HG02759 (cell line): ENCODE results near the gene IL17RB.

ENCODE experiments used
- ATAC-seq: cut with Tn5 transposase; IDR thresholded peaks from one replicate; pipeline ENCODE4 v1.9.1; 2021; ENCODE audit warnings: mild to moderate bottlenecking, moderate library complexity; ENCODE audit not compliant: unreplicated experiment

IL17RB gene

DNA sequence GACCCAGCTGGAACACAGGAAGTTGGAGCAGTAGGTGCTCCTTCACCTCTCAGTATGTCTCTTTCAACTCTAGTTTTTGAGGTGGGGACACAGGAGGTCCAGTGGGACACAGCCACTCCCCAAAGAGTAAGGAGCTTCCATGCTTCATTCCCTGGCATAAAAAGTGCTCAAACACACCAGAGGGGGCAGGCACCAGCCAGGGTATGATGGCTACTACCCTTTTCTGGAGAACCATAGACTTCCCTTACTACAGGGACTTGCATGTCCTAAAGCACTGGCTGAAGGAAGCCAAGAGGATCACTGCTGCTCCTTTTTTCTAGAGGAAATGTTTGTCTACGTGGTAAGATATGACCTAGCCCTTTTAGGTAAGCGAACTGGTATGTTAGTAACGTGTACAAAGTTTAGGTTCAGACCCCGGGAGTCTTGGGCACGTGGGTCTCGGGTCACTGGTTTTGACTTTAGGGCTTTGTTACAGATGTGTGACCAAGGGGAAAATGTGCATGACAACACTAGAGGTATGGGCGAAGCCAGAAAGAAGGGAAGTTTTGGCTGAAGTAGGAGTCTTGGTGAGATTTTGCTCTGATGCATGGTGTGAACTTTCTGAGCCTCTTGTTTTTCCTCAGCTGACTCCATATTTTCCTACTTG is 11.9 kb downstream of the IL17RB start:
- no peak for ATAC-seq

DNA sequence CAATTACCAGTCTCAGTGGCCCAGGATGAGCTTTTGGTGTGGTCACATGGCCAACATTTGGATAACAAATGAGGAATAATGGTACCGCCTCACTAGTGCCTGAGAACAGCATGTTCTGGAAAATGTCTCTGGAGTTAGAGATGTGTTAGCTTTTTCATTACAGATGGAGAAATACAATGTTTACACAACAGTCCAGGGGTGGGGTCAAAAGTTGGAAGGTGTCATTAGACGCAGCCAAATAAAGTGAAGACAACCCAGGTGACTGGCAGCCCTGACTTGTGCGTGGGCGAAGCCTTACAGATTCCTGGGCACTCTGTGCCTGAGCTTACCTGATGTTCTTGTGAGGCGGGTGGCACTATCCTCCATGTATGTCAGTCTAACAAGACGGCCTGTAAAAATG is 12.8 kb downstream of the IL17RB start:
- ATAC-seq: no peak

DNA sequence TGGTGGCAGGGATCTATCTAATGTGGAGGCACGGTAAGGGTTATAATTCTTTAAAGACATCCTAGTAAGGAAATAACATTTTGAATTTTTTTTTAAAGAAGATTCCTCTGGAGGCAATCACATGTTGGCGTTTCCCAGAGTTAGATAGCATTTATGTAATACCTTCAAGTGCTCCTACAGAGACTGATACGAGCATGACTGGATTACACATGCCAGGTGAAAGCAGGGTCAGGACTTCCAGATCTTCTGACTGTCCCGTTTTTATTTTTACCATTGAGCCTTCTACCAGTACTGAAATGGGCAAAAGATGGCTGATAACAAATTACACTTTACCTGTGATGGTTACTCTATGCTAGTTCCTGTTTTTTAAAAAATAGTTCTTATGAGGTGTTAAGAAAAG is 13.8 kb downstream of the IL17RB start:
- no peak for ATAC-seq

DNA sequence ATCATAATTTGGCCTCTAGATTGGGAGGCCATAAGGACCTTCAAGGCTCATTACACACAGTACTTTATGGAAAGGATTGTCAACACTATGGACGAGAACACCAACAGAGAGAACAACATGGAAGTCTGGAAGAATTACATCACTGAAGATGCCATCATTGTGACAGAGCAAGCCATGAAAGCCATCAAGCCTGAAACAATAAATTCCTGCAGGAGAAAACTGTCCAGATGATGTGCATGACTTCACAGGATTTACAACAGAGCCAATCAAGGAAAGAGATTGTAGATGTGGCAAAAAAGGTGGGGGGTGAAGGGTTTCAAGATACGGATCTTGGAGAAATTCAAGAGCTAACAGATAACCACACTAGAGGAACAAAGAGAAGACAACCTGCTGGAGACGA is 15.9 kb downstream of the IL17RB start:
- no peak for ATAC-seq

DNA sequence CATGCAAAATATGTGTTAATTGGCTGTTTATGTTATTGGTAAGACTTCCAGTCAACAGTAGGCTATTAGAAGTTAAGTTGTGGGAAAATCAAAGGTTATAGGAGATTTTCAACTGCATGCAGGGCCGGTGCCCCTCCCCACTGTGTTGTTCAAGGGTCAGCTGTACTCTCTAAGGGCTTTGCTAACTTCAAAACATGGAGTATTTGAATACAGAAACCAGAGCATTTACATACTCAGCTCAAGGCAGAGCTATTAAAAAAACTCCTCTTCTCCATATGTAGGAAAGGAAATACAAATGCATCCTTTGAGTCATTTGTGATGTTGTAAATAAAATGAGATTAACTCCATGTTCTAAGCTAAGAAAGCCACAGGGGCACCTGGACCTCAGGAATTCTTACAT is 16.8 kb downstream of the IL17RB start:
- no peak for ATAC-seq

DNA sequence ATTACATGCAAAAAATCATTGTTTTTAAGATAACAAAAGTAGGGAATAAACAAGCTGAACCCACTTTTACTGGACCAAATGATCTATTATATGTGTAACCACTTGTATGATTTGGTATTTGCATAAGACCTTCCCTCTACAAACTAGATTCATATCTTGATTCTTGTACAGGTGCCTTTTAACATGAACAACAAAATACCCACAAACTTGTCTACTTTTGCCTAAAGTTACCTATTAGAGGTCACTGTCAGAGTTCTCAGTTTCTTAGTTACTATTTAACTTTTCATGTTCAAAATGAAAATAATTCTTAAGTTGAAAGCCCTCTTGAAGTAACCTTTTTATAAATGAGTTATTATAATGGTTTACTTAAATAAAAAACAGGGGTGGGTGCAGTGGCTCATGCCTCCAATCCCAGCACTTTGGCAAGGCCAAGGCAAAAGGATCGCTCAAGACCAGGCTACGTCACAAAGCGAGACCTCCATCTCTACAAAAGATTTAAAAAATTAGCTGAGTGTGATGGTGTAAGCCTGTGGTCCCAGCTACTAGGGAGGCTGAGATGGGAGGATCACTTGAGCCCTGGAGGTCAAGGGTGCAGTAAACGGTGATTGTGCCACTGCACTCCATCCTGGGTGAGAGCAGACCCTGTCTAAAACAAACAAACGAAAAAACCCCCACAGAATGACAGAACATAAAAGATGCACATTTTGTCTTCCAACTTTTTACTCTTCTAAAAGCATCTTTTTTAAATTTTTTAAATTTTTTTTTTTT is 19.5 kb downstream of the IL17RB start:
- peak; percentile 61 for ATAC-seq

DNA sequence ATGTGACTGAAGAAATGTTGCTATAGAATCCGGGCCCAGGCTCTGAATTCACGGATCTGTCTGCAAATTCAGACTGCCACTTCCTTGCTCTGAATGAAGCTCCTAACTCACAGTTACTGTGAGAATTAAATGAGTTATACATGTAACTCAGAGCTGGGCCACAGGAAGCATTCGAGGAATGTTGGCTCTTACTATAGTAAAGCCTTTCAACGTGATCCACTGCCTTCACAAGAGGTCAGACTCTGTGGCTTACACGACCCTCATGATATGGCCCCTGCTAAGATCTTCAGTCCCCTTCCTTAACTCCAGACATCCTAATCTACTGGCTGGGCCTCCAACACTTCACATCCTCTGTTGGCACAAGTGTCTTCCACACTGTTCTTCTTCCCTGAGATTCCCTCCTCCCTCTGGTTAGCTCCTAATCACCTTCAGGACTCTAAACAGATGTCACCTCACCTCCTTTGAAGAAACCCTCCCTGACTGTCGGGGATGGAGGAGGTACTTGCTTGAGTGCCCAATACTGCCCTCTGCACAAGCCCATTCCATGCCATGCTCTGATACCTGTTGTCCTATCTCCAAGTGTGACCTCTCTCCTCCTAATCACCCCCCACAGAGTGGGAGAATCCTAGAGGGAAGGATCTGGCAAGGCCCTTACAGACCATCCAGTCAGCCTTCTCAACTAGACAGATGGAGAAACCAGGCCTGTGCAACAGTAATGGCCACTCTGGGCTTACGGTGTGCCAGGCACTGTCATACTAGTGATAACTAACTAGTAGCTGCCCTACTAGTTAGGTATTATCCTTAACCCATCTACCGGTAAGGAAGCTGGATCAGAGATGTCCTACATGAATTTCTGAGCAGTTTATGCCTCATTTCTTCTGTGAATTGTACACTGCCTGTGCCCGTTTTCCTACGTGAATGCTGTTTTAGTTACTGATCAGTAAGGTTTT is 34.3 kb downstream of the IL17RB start:
- ATAC-seq: no peak

DNA sequence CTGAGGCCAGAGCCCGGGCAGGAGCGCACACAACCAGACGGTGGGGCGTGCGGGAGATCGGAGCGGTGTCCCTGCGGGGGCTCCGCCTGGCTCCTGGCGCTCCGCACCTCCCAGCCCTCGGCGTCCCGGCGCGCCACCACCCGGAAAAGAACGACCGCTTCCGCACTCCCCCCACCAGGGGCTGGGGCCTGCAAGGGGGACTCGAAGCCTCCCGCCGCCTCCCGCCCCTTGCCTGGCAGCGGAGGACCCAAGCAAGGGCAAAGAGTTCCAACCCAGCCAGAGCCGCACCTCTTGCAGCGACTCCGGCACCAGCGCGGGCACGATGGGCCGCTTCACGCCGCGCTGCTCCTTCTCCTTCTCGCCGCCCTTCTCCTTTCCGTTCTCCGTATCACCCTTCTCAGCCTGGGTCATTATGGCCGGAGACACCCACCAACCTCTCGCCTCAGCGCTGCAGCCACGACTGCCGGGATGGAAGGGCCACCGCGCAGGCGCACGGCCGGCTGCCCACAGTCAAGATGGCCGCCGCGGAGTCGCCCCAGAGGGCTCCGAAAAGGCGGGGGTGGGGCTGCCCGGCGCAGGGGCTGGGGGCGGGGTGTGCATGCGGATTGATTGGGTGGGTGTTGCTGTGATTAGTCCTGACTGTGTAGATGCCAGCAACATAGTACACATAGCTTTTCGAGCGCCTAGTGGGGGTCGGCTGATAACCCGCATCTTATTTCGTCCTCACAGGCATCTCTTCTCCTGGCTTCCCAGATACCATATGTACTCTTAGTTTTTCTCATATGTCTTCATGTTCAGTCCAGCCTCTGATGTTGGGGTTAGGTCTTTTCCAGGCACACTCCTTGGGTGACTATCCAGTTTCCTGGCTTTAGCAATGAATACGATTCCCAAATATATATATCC is 35.6 kb downstream of the IL17RB start, which contains the start of gene ACTR8:
ACTR8 (minus strand) TSS at position 462 of the 903 bp plus-strand sequence; CDS start at position 411, 51 bp downstream.
- ATAC-seq: peak; percentile 93

DNA sequence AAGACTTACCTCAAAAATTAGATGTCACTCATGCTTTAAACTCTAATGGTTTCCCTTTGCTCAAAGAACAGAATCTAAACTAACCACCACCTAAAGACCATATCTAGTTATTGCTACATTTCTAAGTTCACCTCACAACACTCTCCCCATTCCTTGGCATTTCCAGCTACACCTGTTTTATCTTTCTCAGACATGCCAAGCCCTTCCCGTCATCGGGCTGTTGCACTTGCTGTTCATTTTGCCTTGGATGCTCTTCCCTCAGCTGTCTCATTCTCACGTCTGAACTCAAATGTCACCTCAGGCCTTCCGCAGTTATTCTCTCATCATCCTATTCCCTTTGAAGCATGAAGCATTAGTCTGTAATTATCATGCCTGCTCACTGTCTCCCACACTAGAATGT is 36.6 kb downstream of the IL17RB start:
- ATAC-seq: no peak

DNA sequence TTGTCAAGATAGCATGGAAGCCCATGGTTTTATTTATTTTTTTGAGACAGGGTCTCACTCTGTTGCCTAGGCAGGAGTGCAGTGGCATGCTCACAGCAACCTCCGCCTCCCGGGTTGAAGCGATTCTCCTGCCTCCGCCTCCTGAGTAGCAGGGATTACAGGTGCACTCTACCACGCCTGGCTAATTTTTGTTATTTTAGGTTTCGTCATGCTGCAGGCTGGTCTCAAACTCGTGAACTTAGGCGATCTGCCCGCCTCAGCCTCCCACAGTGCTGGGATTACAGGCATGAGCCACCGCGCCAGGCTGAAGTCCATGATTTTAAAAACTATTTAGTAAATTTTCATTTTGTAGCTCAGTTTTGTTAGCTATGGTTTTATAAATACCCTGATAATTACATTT is 38.3 kb downstream of the IL17RB start:
- ATAC-seq: no peak

DNA sequence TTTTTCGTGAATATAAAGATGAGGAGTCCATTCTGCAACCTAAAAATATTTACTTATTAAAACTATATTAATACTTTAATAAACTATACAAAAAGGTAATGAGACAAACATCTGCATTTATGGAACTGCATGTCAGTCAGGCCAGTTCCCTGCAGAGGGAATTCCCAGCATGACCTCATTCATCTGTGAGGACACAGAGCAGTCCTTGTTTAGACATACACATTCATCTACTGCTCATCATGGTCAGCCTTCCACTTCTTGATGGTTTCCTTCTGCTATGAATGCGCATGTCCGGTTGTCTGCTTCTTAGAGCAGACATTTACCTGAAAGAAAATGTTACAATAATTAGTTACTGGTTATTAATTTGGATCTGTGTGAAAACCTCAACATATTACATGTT is 38.9 kb downstream of the IL17RB start:
- ATAC-seq: no peak

DNA sequence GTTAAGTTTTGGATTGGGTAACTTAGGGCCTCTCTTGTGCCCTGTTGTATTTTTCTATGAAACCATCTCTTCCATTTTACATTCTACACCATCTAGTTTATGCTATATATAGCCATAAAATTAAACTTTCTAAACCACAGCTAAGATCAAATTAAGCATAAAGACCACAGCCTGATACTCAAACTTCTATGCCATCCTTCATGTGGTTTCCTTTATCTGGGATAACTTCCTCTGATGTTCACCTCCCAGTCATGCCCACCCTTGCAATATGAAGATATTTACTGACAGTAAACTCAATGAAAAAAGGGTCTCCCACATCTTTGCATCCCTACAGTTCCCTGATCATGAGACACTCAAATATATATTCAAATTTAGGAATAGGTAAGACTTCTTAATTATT is 41.1 kb downstream of the IL17RB start:
- no peak for ATAC-seq

DNA sequence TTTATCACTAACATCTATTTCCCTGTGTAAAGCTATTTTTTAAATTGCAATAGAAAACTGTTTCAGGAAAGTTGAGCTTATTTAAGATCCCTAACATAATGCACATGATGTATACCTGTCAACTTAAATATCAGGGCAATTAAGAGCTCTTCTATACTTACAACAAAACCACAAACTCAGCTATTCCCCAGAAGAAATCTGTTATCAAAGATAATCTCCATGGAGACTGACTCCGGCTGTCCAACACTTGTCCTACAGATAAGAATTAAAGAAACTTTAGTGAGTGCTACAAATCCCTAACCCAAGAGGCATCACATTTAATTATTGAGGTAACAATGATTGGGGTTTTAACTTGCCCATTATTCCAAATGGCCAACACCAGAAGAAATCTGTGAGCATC is 41.9 kb downstream of the IL17RB start:
- no peak for ATAC-seq

DNA sequence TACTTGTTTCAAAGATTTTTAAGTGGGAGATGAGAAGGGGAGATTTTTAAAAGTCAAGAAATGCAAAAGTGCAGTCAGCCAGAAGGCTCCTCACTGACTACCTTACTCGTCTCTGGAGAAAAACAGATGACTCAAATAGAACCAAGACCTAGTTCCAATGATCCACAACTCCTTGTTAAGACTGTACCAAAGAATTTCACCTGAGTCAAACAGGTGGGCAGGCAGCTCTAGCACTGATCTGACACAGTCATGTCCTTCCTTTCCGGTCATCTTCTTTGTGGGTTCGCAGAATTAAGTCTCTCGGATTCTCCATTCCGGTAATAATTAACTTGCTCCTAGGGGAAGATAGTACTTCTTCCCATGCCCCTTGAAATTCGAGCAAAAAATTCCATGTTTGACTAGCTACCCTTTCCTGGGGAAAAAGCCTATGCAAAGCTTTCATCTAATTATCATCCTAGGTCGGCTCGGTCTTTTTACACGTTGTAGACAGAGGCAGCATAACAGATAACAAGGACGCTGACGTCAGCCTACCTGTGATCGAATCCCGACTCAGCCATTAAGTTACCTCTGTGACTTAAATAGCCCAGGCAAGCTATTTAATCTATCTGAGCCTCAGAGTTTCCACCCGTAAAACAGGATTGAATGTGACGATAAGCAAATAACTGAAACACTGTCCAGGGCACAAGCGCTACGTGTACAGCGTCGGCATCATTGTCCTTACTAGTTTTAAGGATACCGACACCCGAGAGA is 44.5 kb downstream of the IL17RB start:
- no peak for ATAC-seq

DNA sequence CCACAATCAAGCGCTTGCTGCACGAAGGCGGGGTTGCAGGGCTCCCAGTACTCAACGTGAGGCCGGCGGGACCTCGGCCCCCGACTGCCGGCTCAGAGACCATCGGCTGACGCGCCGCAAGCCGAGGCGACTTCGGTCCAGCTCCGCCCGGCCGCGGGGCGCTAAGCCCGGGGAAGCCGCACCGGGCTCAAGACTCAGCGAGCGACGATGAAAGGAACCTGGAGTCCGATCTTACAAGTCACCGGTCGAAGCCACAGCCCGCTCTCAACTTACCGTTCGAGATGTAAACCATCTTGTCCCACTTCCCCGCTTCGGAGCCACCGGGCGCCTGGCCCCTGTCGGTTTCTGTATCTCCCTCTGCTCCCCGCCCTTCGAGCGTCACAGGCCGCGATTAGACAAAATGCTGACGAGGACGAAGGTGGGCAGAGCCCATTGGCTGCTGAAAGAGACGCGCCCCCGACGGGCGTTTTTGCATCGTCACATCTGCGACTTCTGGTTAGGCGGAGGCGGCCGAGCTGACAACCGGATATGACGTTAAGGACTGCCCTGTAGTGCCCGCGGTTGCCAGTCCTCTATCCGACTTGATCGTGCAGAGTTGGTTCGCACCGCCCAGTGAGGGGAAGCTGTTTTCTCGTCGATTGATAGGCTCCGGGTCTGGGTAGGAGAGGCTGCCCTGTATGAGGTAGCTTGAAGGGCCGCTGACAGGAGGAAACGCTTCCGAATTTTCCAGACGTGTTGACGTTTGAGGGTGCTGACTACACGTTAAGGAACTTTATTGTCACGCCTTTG is 45.3 kb downstream of the IL17RB start, which contains the start of gene SELENOK:
SELENOK (minus strand) TSS at position 363 of the 789 bp plus-strand sequence.
- ATAC-seq: peak; percentile 96

DNA sequence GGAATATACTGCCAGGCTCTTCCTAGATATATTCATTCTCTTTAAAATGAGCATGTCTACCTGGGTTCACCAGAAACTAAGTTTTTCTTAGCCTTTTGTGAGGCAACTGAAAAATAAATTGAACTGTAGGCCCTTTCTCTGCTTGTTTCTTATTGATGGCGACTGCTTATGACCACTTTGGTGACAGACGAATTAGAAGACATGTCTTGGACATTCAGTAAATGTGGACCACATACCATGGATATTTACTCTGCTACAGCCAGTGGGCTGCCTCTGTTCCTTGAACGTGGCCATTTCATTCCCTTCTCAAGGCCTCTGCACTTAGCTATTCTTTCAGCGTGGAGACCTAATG is 45.9 kb downstream of the IL17RB start:
- ATAC-seq: no peak

DNA sequence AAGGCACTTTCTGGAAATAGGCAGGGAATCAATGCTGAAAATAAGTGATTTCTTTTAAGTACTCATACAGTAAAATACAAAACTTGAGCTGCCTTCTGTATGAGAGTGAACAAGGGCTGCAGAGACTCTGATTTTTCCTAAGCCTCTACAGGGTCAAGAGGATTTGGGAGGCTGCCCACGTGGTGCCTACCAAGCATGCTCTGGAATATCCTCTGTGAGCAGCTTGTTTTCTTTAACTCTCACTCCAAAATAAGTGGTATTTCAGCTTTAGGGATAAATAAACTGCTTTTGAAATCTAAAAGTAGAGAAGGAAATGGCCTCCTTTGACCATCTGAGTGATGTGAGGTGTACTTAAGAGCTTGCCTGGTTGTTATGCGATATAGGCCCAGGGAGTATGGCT is 53.4 kb downstream of the IL17RB start:
- ATAC-seq: no peak

DNA sequence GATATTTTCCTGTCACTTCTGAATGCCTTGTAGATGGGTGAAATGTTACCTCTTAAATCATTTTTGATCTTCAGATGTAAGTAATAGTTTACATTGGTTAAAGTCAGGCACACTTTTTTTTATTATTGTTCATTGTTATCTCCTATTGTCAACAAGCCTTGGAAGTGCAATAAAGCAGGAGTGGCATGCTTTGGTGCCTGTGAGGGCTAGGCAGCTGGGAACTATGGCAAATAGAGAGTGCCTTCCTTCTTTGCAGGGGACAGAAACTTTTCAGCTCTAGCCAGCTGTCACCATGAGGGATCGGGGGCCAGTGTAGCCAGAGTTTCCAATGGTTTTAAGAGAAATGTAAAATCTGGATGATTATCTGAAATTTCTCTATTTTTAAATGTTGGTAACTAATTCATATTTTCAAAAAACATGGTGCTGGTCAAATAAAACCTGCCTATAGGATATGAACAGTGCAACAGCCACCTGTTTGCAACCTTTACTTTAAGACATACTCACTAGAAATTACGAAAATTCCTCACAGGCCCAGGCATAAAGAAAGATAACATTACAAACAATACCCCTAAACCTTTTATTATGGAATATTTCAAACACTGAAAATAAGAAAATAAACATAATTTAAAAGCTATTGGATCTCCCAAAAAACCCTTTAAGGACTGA is 54.4 kb downstream of the IL17RB start:
- ATAC-seq: no peak
